AG20443 (cell line): ENCODE results near the gene PFN2.

Experiments
- DNase-seq: peaks from one replicate; pipeline ENCODE4 v3.0.0; 2012; ENCODE audit warnings: low spot score, mixed read lengths

The PFN2 gene

DNA sequence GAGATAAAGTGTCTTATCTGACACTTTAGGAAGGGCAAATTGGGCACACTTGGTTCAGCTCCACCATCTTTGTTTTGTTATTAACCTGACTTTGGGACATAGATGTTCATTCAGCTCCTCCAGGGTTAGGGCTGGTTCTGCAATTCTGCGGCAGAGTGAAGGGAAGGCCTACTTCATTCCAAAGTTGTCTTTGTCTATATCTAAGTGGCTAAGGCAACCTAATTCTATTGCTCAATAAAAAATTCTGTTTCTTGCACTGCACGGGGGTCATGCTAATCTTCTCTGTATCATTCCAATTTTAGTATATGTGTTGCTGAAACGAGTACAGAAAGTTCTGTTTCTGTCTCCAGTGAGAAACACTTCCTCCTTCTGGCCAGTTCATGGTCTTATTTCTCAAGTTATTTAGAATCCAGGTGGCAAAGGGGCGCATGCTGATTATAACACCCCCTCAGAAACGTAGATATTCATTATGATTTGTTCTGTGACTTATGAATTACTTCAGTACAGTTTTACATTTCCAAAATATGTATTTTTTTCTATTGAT is 53.5 kb downstream of the PFN2 start:
- DNase-seq, result no peak
